Activated CD4-positive, alpha-beta T cell treated with anti-CD3 and anti-CD28 coated beads, Interleukin-2, amount 50 U/mL, for 48 hours (primary cell): ENCODE results near the gene MAP3K12.

Source experiments
- DNase-seq, 2 experiments: peaks; one replicate each; pipeline ENCODE4 v3.0.0-alpha.2; 2020

The MAP3K12 gene

GRCh38 chr12:53430116-53430515 is 69.1 kb downstream of the MAP3K12 start:
- DNase-seq: no peak
